Stomach (tissue), 4 donors: ENCODE results near the gene TNRC6B.

ENCODE experiments used
- CTCF ChIP-seq, 7 experiments: fragments of 450-650 bp in 4 of 7; fragments of 200-600 bp in 3 of 7; sonication (generic) in 3 of 7; IDR thresholded peaks; one replicate each; pipeline ENCODE4 v1.5.1; 2016 to 2019; ENCODE audit warnings: antibody characterized with exemption in 7 of 7, control low read depth in 2 of 7, mild to moderate bottlenecking in 1 of 7
- EP300 ChIP-seq: sonication (generic); formaldehyde crosslinking; IDR thresholded peaks from one replicate; pipeline ENCODE4 v1.6.1; 2017; ENCODE audit warnings: antibody characterized with exemption
- POLR2A ChIP-seq, 4 donors: fragments of 450-650 bp; IDR thresholded peaks; one replicate each; pipeline ENCODE4 v1.6.1; 2016; ENCODE audit warnings: antibody characterized with exemption in 4 of 4, control low read depth in 2 of 4, mild to moderate bottlenecking in 1 of 4, moderate library complexity in 1 of 4
- POLR2AphosphoS5 ChIP-seq, 3 donors: sonication (generic); formaldehyde crosslinking; IDR thresholded peaks; one replicate each; pipeline ENCODE4 v1.6.1; 2016; ENCODE audit warnings: antibody characterized with exemption in 3 of 3

- TF ChIP-seq CTCF (IDR thresholded peaks at IDR 0.05) = no peak
- no peak for TF ChIP-seq POLR2A (IDR thresholded peaks at IDR 0.05)
- TF ChIP-seq POLR2AphosphoS5 (IDR thresholded peaks at IDR 0.05) = no peak
- no peak for TF ChIP-seq EP300
Measured at GRCh38 chr22:40281717-40282116, 104.0 kb downstream of the TNRC6B start.
